Caco-2 (cell line): Measurements from ENCODE around the gene TET2. TPM values are rescaled to one million over a fixed set of nuclear protein-coding genes. Genes with fewer than 3 reads are reported as not detected.

Source experiments
- BruUV-seq: library from RNA; stranded (reverse); fragments of 400-500 nt; replicated peaks from 2 replicates; lab custom pipeline; 2021; lab: Mats Ljungman, UMichigan
- CTCF ChIA-PET: fragments of 300-600 bp; sonication (Branson Sonifier 250); formaldehyde crosslinking; loops from one replicate; lab custom pipeline; 2022; ENCODE audit warnings: antibody characterized with exemption; lab: Charles Lee
- POLR2A ChIA-PET: fragments of 300-600 bp; sonication (Branson Sonifier 250); formaldehyde crosslinking; loops from one replicate; lab custom pipeline; 2022; ENCODE audit warnings: antibody characterized with exemption; lab: Charles Lee
- DNase-seq, 2 experiments: peaks; one replicate each; pipeline versions ENCODE4 v3.0.0 to v3.0.0-alpha.2; 2020 to 2022
- H3K27me3 ChIP-seq: replicated peaks from 2 replicates; pipeline ENCODE4 v1.6.0; 2011; ENCODE audit warnings: low read length; ENCODE audit not compliant: control insufficient read depth, insufficient read depth
- H3K36me3 ChIP-seq: 2 replicates; pipeline ENCODE4 v1.5.1; 2011; ENCODE audit warnings: low read length; ENCODE audit not compliant: control insufficient read depth, insufficient read depth
- H3K4me1 ChIP-seq: fragments of 250-450 bp; sonication (Bioruptor Pico); 2 replicates; pipeline ENCODE4 v1.5.1; 2020; ENCODE audit warnings: mild to moderate bottlenecking
- H3K4me3 ChIP-seq: 2 replicates; pipeline ENCODE4 v1.5.1; 2011; ENCODE audit warnings: low read depth, mild to moderate bottlenecking, control low read depth, low read length
- H3K9me3 ChIP-seq: fragments of 250-450 bp; sonication (Bioruptor Pico); 2 replicates; pipeline ENCODE4 v1.5.1; 2020; ENCODE audit warnings: mild to moderate bottlenecking, moderate library complexity
- H3K27ac Mint-ChIP-seq: one replicate; pipeline ENCODE4 v1.8.0; 2022; ENCODE audit warnings: mixed read lengths; ENCODE audit not compliant: unreplicated experiment
- H3K27me3 Mint-ChIP-seq: one replicate; pipeline ENCODE4 v1.8.0; 2022; ENCODE audit warnings: mixed read lengths; ENCODE audit not compliant: insufficient read depth, unreplicated experiment
- H3K36me3 Mint-ChIP-seq: one replicate; pipeline ENCODE4 v1.8.0; 2022; ENCODE audit warnings: mild to moderate bottlenecking, mixed read lengths; ENCODE audit not compliant: insufficient read depth, unreplicated experiment
- H3K4me1 Mint-ChIP-seq: one replicate; pipeline ENCODE4 v1.8.0; 2022; ENCODE audit warnings: low read depth, mixed read lengths; ENCODE audit not compliant: unreplicated experiment
- H3K4me3 Mint-ChIP-seq: one replicate; pipeline ENCODE4 v1.8.0; 2022; ENCODE audit warnings: mild to moderate bottlenecking, moderate library complexity, mixed read lengths; ENCODE audit not compliant: unreplicated experiment
- H3K9me3 Mint-ChIP-seq: one replicate; pipeline ENCODE4 v1.8.0; 2022; ENCODE audit warnings: mixed read lengths; ENCODE audit not compliant: unreplicated experiment
- intact Hi-C: fragments of 100-400 bp; cut with micrococcal nuclease; formaldehyde crosslinking; loops from one replicate; pipeline ENCODE4 v1.10.0; 2022; ENCODE audit not compliant: unreplicated experiment
- total RNA-seq: library from RNA; stranded (reverse); gene quantifications from 2 replicates; pipeline ENCODE4 v1.2.3, GENCODE V29; 2022
- TF ChIP-seq, protein P1 (sequence below), 2 experiments: fragments of 200-600 bp in 1 of 2; IDR thresholded peaks; 1 replicate in 1 of 2; 2 replicates in 1 of 2; pipeline versions ENCODE4 v1.5.1 to v1.8.0; 2011 to 2022; ENCODE audit warnings: antibody characterized with exemption in 1 of 2, control low read depth in 1 of 2, inconsistent platforms in 1 of 2, low read depth in 1 of 2, low read length in 1 of 2, mild to moderate bottlenecking in 1 of 2, moderate library complexity in 1 of 2; ENCODE audit not compliant: insufficient read depth in 1 of 2, severe bottlenecking in 1 of 2, unreplicated experiment in 1 of 2

TET2 gene
- total RNA-seq, 1 experiment from 2014 or later = 14.8 TPM

DNA sequence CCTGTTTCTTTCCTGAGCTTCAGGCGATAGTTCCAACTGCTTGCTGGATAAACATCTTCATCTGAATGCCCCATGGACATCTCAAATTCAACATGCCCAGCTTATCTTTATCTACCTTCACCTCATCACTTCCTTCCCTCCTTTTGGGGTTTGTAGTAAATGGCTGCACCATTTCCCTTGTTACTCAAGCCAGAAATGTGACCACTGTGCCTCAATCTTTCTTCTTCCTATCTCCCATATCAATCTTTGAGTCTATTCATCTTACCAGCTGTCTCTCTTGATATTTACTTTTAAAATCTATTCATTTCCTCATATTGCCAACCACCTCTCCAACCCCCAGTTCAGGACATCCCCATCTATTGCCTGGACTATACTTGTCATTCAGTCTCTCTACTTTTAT, 171.8 kb downstream of the TET2 start:
- intact Hi-C loops = no loop called here
- no TSS peak for BruUV-seq
- no peak overlapping the region for H3K4me3 Mint-ChIP-seq

DNA sequence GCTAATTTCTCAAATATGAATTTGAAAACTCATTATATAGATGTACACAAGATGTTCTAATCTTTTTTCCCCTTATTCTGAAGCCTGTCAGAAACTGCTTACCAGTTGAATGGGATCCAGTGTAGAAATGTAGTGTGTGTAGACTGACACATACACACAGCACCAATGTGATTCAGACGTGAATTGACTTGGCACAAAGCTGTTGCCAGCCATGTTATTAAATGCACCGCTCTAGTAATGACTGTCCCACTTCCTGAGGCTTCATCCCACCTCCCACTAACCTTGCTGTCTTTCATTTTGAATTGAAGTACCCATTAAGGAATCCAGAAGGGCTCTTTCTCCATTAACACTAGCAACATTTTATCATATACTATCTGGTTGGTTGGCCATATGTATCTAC, 180.5 kb downstream of the TET2 start:
- Histone ChIP-seq H3K36me3 (no peaks in the 10 kb centered on the region), H3K9me3 (no peaks in the 10 kb centered on the region), H3K4me3 (no peak overlapping the region), H3K27me3 (no peaks in the 10 kb centered on the region), H3K4me1 (no peaks in the 10 kb centered on the region)
- Mint-ChIP-seq H3K9me3 (no peaks in the 10 kb centered on the region), H3K27me3 (peaks cover 2% of the 10 kb centered on the region), H3K4me1 (no peaks in the 10 kb centered on the region), H3K36me3 (no peaks in the 10 kb centered on the region), H3K4me3 (no peak overlapping the region), H3K27ac (no peak overlapping the region)
- POLR2A ChIA-PET = no interaction called here
- CTCF ChIA-PET = no interaction called here
- BruUV-seq = no TSS peak
- DNase-seq = no peak
- intact Hi-C loops = no loop called here
- TF ChIP-seq, protein P1, sequence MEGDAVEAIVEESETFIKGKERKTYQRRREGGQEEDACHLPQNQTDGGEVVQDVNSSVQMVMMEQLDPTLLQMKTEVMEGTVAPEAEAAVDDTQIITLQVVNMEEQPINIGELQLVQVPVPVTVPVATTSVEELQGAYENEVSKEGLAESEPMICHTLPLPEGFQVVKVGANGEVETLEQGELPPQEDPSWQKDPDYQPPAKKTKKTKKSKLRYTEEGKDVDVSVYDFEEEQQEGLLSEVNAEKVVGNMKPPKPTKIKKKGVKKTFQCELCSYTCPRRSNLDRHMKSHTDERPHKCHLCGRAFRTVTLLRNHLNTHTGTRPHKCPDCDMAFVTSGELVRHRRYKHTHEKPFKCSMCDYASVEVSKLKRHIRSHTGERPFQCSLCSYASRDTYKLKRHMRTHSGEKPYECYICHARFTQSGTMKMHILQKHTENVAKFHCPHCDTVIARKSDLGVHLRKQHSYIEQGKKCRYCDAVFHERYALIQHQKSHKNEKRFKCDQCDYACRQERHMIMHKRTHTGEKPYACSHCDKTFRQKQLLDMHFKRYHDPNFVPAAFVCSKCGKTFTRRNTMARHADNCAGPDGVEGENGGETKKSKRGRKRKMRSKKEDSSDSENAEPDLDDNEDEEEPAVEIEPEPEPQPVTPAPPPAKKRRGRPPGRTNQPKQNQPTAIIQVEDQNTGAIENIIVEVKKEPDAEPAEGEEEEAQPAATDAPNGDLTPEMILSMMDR (IDR thresholded peaks at IDR 0.05; ENCODE audit: insufficient read depth in 1 of 2, low read depth in 1 of 2, low read length in 1 of 2, severe bottlenecking in 1 of 2, unreplicated experiment in 1 of 2) = no peak

More for the DNA sequence above, 171.8 kb downstream of the TET2 start:
- Histone ChIP-seq H3K27me3 (no peaks in the 10 kb centered on the region; the same call in 1 of the 2 replicates), H3K36me3 (no peaks in the 10 kb centered on the region), H3K4me3 (no peak overlapping the region), H3K4me1 (no peaks in the 10 kb centered on the region), H3K9me3 (no peaks in the 10 kb centered on the region)
- Mint-ChIP-seq H3K27me3 (no peaks in the 10 kb centered on the region), H3K4me1 (no peaks in the 10 kb centered on the region), H3K36me3 (no peaks in the 10 kb centered on the region), H3K27ac (no peak overlapping the region), H3K9me3 (peaks cover 17% of the 10 kb centered on the region)
- no peak for DNase-seq
- CTCF ChIA-PET = no interaction called here
- POLR2A ChIA-PET = no interaction called here
- TF ChIP-seq, protein P1 (IDR thresholded peaks at IDR 0.05; ENCODE audit: insufficient read depth in 1 of 2, low read depth in 1 of 2, low read length in 1 of 2, severe bottlenecking in 1 of 2, unreplicated experiment in 1 of 2) = no peak

DNA sequence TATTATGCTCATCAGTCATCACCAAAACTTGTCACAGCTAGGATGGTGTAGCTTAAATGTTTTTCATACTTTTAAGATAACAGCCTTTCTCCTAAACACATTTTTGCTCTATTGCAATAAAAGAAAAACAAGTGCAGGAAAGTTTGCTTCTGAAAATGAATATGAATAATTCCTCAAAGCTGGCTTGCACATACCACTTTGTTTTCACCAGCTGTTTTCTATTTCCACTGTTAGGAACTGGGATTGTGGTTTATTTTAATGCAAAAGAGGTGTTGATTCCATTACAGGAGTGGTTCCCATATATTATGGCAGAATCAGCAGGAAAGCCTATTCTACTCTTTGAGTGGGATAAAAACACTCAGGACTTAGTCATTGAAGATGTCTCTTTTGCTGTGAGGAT, 181.3 kb downstream of the TET2 start:
- H3K27me3 Mint-ChIP-seq = peaks cover 2% of the 10 kb centered on the region
- H3K4me3 Mint-ChIP-seq = no peak overlapping the region
- H3K36me3 ChIP-seq = no peaks in the 10 kb centered on the region
- no peaks in the 10 kb centered on the region for H3K9me3 ChIP-seq
- no peaks in the 10 kb centered on the region for H3K4me1 ChIP-seq
- H3K27ac Mint-ChIP-seq = no peak overlapping the region
- POLR2A ChIA-PET = no interaction called here
- no peaks in the 10 kb centered on the region for H3K36me3 Mint-ChIP-seq
- TF ChIP-seq, protein P1 (IDR thresholded peaks at IDR 0.05; ENCODE audit: insufficient read depth in 1 of 2, low read depth in 1 of 2, low read length in 1 of 2, severe bottlenecking in 1 of 2, unreplicated experiment in 1 of 2) = no peak
- CTCF ChIA-PET = no interaction called here
- no peak overlapping the region for H3K4me3 ChIP-seq
- H3K9me3 Mint-ChIP-seq = no peaks in the 10 kb centered on the region
- H3K4me1 Mint-ChIP-seq = no peaks in the 10 kb centered on the region
- DNase-seq = no peak
- intact Hi-C loops = no loop called here
- H3K27me3 ChIP-seq = no peaks in the 10 kb centered on the region
- BruUV-seq = no TSS peak
